ENCODE results near the gene OR13A1.
"Not testable (repeated sequence)": the region's sequence is repeated elsewhere in the genome, so short reads cannot be mapped to it uniquely, and the experiment has no call there.

The OR13A1 gene

GRCh38 chr10:45302573-45302972, 12.8 kb downstream of the OR13A1 start:
- Histone ChIP-seq H3K36me3 (ENCODE audit: low read length) (no peaks in the 10 kb centered on the region), H3K9me2 (replicated peaks; ENCODE audit: insufficient read depth, low read length) (no peaks in the 10 kb centered on the region), H3K79me2 (ENCODE audit: insufficient read depth, low read length) (no peaks in the 10 kb centered on the region), H3K9ac (ENCODE audit: low read length) (no peak overlapping the region), H3F3A (ENCODE audit: insufficient read depth) (no peaks in the 10 kb centered on the region), H3K9me3 (ENCODE audit: insufficient read depth, low read length) (no peaks in the 10 kb centered on the region), H3K27me3 (ENCODE audit: low read length) (no peaks in the 10 kb centered on the region), H4K20me1 (ENCODE audit: low read depth, low read length) (no peaks in the 10 kb centered on the region), H2AFZ (ENCODE audit: low read depth, low read length, severe bottlenecking) (no peak overlapping the region), H3K4me2 (ENCODE audit: low read depth, low read length, poor library complexity, severe bottlenecking) (no peak overlapping the region), H3K27ac (ENCODE audit: low read depth, low read length) (no peak overlapping the region), H3K4me3 (ENCODE audit: insufficient read depth, low read length, poor library complexity, severe bottlenecking) (no peak overlapping the region)
- TF ChIP-seq, protein P1, sequence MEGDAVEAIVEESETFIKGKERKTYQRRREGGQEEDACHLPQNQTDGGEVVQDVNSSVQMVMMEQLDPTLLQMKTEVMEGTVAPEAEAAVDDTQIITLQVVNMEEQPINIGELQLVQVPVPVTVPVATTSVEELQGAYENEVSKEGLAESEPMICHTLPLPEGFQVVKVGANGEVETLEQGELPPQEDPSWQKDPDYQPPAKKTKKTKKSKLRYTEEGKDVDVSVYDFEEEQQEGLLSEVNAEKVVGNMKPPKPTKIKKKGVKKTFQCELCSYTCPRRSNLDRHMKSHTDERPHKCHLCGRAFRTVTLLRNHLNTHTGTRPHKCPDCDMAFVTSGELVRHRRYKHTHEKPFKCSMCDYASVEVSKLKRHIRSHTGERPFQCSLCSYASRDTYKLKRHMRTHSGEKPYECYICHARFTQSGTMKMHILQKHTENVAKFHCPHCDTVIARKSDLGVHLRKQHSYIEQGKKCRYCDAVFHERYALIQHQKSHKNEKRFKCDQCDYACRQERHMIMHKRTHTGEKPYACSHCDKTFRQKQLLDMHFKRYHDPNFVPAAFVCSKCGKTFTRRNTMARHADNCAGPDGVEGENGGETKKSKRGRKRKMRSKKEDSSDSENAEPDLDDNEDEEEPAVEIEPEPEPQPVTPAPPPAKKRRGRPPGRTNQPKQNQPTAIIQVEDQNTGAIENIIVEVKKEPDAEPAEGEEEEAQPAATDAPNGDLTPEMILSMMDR (IDR thresholded peaks at IDR 0.05; ENCODE audit: insufficient read depth, low read length, poor library complexity, severe bottlenecking) = no peak
- TF ChIP-seq EZH2phosphoT487 (conservative IDR thresholded peaks at IDR 0.05; ENCODE audit: low read length) = no peak

GRCh38 chr10:45298341-45298955, 17.0 kb downstream of the OR13A1 start:
- H3K36me3 ChIP-seq (ENCODE audit: low read length); H3F3A ChIP-seq (ENCODE audit: insufficient read depth); H3K4me2 ChIP-seq (ENCODE audit: low read depth, low read length, poor library complexity, severe bottlenecking); H3K9me2 ChIP-seq (replicated peaks; ENCODE audit: insufficient read depth, low read length); H3K27ac ChIP-seq (ENCODE audit: low read depth, low read length); H3K4me3 ChIP-seq (ENCODE audit: insufficient read depth, low read length, poor library complexity, severe bottlenecking); H4K20me1 ChIP-seq (ENCODE audit: low read depth, low read length); H3K79me2 ChIP-seq (ENCODE audit: insufficient read depth, low read length); H3K9ac ChIP-seq (ENCODE audit: low read length); H2AFZ ChIP-seq (ENCODE audit: low read depth, low read length, severe bottlenecking); H3K27me3 ChIP-seq (ENCODE audit: low read length); H3K9me3 ChIP-seq (ENCODE audit: insufficient read depth, low read length): not testable (repeated sequence)

GRCh38 chr10:45294681-45295080, 20.7 kb downstream of the OR13A1 start:
- Histone ChIP-seq H3K4me3 (ENCODE audit: insufficient read depth, low read length, poor library complexity, severe bottlenecking) (no peak overlapping the region), H3K27me3 (ENCODE audit: low read length) (no peaks in the 10 kb centered on the region), H3K9me3 (ENCODE audit: insufficient read depth, low read length) (peaks cover 3% of the 10 kb centered on the region; the same call in 1 of the 2 replicates), H3K9me2 (replicated peaks; ENCODE audit: insufficient read depth, low read length) (no peaks in the 10 kb centered on the region), H3K27ac (ENCODE audit: low read depth, low read length) (no peak overlapping the region), H3F3A (ENCODE audit: insufficient read depth) (no peaks in the 10 kb centered on the region), H3K4me2 (ENCODE audit: low read depth, low read length, poor library complexity, severe bottlenecking) (no peak overlapping the region), H3K9ac (ENCODE audit: low read length) (no peak overlapping the region), H3K36me3 (ENCODE audit: low read length) (no peaks in the 10 kb centered on the region), H2AFZ (ENCODE audit: low read depth, low read length, severe bottlenecking) (no peak overlapping the region), H4K20me1 (ENCODE audit: low read depth, low read length) (no peaks in the 10 kb centered on the region), H3K79me2 (ENCODE audit: insufficient read depth, low read length) (no peaks in the 10 kb centered on the region)
- TF ChIP-seq, protein P1 (IDR thresholded peaks at IDR 0.05; ENCODE audit: insufficient read depth, low read length, poor library complexity, severe bottlenecking) = no peak
- no peak for TF ChIP-seq EZH2phosphoT487 (conservative IDR thresholded peaks at IDR 0.05; ENCODE audit: low read length)

DNA sequence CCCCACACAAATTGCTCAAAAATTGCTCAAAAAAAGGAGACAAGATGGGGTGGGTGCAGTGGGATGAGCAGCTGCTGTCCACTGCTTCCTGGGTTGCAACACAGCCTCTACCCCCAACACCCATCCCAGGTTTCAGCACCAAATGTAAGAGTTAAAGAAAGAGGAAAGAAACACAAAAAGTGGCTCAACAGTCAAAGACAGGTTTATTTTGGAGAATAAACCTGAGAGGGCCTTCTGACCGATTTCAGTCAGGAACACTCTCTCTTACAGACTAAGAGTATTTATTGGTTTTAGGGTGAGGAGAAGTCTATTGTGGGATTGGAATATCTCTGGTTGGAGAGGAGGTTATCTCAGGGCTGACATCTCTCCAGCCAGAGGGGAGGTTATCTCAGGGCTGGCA, 28.4 kb downstream of the OR13A1 start:
- no peak for TF ChIP-seq EZH2phosphoT487 (conservative IDR thresholded peaks at IDR 0.05; ENCODE audit: low read length)
- TF ChIP-seq, protein P1 (IDR thresholded peaks at IDR 0.05; ENCODE audit: insufficient read depth, low read length, poor library complexity, severe bottlenecking) = no peak
- Histone ChIP-seq H3K9ac (ENCODE audit: low read length) (no peak overlapping the region), H3F3A (ENCODE audit: insufficient read depth) (no peaks in the 10 kb centered on the region), H3K36me3 (ENCODE audit: low read length) (no peaks in the 10 kb centered on the region), H3K79me2 (ENCODE audit: insufficient read depth, low read length) (no peaks in the 10 kb centered on the region), H3K27me3 (ENCODE audit: low read length) (no peaks in the 10 kb centered on the region), H4K20me1 (ENCODE audit: low read depth, low read length) (no peaks in the 10 kb centered on the region), H2AFZ (ENCODE audit: low read depth, low read length, severe bottlenecking) (no peak overlapping the region), H3K4me2 (ENCODE audit: low read depth, low read length, poor library complexity, severe bottlenecking) (no peak overlapping the region), H3K9me3 (ENCODE audit: insufficient read depth, low read length) (no peaks in the 10 kb centered on the region), H3K27ac (ENCODE audit: low read depth, low read length) (no peak overlapping the region), H3K9me2 (replicated peaks; ENCODE audit: insufficient read depth, low read length) (no peaks in the 10 kb centered on the region), H3K4me3 (ENCODE audit: insufficient read depth, low read length, poor library complexity, severe bottlenecking) (no peak overlapping the region)
